HEK293T (cell line): ENCODE data around the gene TRABD2A.

Experiments used
- BHLHE40 ChIP-seq: fragments of 450-650 bp; IDR thresholded peaks from 2 replicates; pipeline ENCODE4 v1.6.1; 2016; ENCODE audit warnings: mild to moderate bottlenecking, moderate library complexity, borderline replicate concordance
- CTBP1 ChIP-seq: fragments of 450-650 bp; IDR thresholded peaks from 2 replicates; pipeline ENCODE4 v1.6.1; 2016; ENCODE audit warnings: borderline replicate concordance

- TF ChIP-seq CTBP1, result no peak
- no peak for TF ChIP-seq BHLHE40
Measured at GRCh38 chr2:84901593-84902120, 20.8 kb upstream of the TRABD2A start.
